ENCODE measurements around the gene DRP2. TPM values are rescaled to one million over a fixed set of nuclear protein-coding genes. Genes with fewer than 3 reads are reported as not detected.

The DRP2 gene
- total RNA-seq, 1 donor from 2014 or later = 4.4 TPM

- no peak overlapping the region for H3K4me3 Mint-ChIP-seq
- TF ChIP-seq CTCF (IDR thresholded peaks at IDR 0.05; ENCODE audit: unreplicated experiment) = no peak
- no peaks in the 10 kb centered on the region for H3K4me1 Mint-ChIP-seq
- DNase-seq (ENCODE audit: low spot score in 2 of 2, unreplicated experiment in 2 of 2) = no peak
- no peaks in the 10 kb centered on the region for H3K27me3 Mint-ChIP-seq (ENCODE audit: low read depth)
- no peaks in the 10 kb centered on the region for H3K36me3 Mint-ChIP-seq
- peaks cover 23% of the 10 kb centered on the region for H3K9me3 Mint-ChIP-seq
- no peak overlapping the region for H3K27ac Mint-ChIP-seq
Observed at GRCh38 chrX:101229170-101229569, 9.6 kb downstream of the DRP2 start.

GRCh38 chrX:101230636-101231035 lies 11.1 kb downstream of the DRP2 start:
- Mint-ChIP-seq H3K36me3 (no peaks in the 10 kb centered on the region), H3K9me3 (peaks cover 23% of the 10 kb centered on the region), H3K27ac (no peak overlapping the region), H3K27me3 (ENCODE audit: low read depth) (no peaks in the 10 kb centered on the region), H3K4me3 (no peak overlapping the region), H3K4me1 (no peaks in the 10 kb centered on the region)
- no peak for DNase-seq (ENCODE audit: low spot score in 2 of 2, unreplicated experiment in 2 of 2)
- TF ChIP-seq CTCF (IDR thresholded peaks at IDR 0.05; ENCODE audit: unreplicated experiment) = no peak

- Mint-ChIP-seq H3K36me3 (no peaks in the 10 kb centered on the region), H3K27ac (no peak overlapping the region), H3K4me1 (peaks cover 2% of the 10 kb centered on the region), H3K9me3 (peaks cover 23% of the 10 kb centered on the region), H3K4me3 (no peak overlapping the region), H3K27me3 (ENCODE audit: low read depth) (no peaks in the 10 kb centered on the region)
- TF ChIP-seq CTCF (IDR thresholded peaks at IDR 0.05; ENCODE audit: unreplicated experiment) = no peak
- DNase-seq (ENCODE audit: low spot score in 2 of 2, unreplicated experiment in 2 of 2) = no peak
Observed at GRCh38 chrX:101231080-101231479, 11.5 kb downstream of the DRP2 start.

- H3K4me3 Mint-ChIP-seq = no peak overlapping the region
- peaks cover 24% of the 10 kb centered on the region for H3K9me3 Mint-ChIP-seq
- no peak overlapping the region for H3K27ac Mint-ChIP-seq
- TF ChIP-seq CTCF (IDR thresholded peaks at IDR 0.05; ENCODE audit: unreplicated experiment) = no peak
- no peaks in the 10 kb centered on the region for H3K27me3 Mint-ChIP-seq (ENCODE audit: low read depth)
- H3K4me1 Mint-ChIP-seq = peaks cover 14% of the 10 kb centered on the region
- no peak for DNase-seq (ENCODE audit: low spot score in 2 of 2, unreplicated experiment in 2 of 2)
- no peaks in the 10 kb centered on the region for H3K36me3 Mint-ChIP-seq
Observed at GRCh38 chrX:101232316-101232715, 12.7 kb downstream of the DRP2 start.

GRCh38 chrX:101237041-101237440 lies 17.5 kb downstream of the DRP2 start:
- no peak for TF ChIP-seq CTCF (IDR thresholded peaks at IDR 0.05; ENCODE audit: unreplicated experiment)
- no peak overlapping the region for H3K4me3 Mint-ChIP-seq
- no peak overlapping the region for H3K27ac Mint-ChIP-seq
- DNase-seq (ENCODE audit: low spot score in 2 of 2, unreplicated experiment in 2 of 2) = no peak
- no peaks in the 10 kb centered on the region for H3K27me3 Mint-ChIP-seq (ENCODE audit: low read depth)
- peaks cover 19% of the 10 kb centered on the region for H3K9me3 Mint-ChIP-seq
- H3K36me3 Mint-ChIP-seq = no peaks in the 10 kb centered on the region
- H3K4me1 Mint-ChIP-seq = peaks cover 16% of the 10 kb centered on the region

- no peak for DNase-seq (ENCODE audit: low spot score in 2 of 2, unreplicated experiment in 2 of 2)
- Mint-ChIP-seq H3K9me3 (peaks cover 30% of the 10 kb centered on the region), H3K27me3 (ENCODE audit: low read depth) (no peaks in the 10 kb centered on the region), H3K4me1 (peaks cover 10% of the 10 kb centered on the region), H3K36me3 (no peaks in the 10 kb centered on the region), H3K4me3 (no peak overlapping the region), H3K27ac (no peak overlapping the region)
- no peak for TF ChIP-seq CTCF (IDR thresholded peaks at IDR 0.05; ENCODE audit: unreplicated experiment)
Observed at GRCh38 chrX:101241531-101241930, 21.9 kb downstream of the DRP2 start.
